Eye (tissue), 1 donor: ENCODE results near the gene EPS8L1.
"Not testable (repeated sequence)": the region's sequence is repeated elsewhere in the genome, so short reads cannot be mapped to it uniquely, and the experiment has no call there.

Experiments used
- DNase-seq: peaks from one replicate; pipeline ENCODE4 v3.0.0-alpha.2; 2015

EPS8L1 gene

DNA sequence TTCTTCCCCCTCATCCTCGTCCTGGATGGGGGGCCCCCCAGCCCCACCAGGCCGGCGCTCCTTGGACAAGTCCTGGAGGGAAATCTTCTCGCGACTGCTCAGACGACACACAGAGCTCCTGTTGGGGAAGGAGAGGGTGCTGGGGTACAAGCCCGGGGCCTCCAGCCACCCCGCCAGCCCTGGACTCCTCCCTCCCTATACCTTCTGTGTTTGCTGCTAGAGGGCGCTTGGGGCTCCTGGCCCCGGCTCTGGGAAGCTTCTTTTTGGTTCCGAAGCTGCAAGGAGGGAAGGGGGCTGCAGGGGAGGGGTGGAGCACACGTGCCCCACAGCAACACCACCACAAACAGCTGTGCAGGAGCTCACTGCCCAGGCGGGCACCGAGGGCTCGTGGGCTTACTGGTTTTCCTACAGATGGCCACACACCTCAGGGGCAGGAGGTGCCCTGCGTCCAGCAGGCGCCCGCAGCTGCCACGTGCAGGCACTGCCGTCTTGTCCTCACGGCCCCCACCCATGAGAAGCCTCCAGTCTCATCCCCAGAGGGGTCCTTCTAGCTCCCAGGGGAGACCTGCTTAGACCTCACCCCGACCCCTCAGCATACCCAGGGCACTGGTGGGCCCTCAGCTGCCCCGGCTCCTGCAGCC lies 20.5 kb downstream of the EPS8L1 start:
- no peak for DNase-seq

DNA sequence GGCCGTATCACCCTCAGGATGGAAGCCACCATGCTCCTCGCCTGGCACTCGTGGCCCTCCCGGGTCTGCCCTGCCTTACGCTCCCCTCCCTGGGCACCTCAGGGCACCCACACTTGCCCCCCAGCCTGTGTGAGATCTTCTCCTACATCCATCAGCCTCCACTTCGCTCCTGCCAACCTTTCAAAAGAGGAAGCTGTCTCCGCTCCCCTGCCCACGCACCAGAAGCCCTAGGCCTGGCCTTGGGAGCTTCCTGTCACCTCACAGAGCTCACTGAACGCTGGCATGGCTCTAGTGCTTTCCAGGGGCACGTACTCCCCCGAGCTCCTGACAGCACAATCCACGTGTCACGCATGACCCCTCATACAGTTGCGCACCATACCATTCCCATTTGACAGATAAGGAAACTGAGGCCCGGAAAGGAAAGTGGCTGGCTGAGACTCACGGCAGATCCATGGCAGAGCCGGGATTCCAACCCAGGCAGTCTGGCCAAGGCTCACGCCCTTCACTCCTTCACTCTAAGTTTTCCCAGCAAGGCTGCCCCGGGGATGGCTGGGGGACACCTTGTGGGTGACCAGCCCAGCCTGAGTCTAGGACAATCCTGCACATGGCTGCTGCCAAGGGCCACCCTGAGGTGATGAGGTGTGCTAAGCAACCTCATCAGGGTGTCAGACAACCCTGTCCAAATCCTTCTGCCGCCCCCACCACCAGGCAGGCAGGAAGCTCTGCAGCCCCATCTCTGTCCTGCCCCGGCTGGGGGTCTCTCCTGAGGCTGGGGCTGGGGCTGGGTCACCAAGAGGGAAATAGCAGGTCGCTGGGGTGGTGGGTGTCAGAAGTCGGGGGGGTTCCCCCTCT lies 22.4 kb downstream of the EPS8L1 start:
- DNase-seq: no peak

DNA sequence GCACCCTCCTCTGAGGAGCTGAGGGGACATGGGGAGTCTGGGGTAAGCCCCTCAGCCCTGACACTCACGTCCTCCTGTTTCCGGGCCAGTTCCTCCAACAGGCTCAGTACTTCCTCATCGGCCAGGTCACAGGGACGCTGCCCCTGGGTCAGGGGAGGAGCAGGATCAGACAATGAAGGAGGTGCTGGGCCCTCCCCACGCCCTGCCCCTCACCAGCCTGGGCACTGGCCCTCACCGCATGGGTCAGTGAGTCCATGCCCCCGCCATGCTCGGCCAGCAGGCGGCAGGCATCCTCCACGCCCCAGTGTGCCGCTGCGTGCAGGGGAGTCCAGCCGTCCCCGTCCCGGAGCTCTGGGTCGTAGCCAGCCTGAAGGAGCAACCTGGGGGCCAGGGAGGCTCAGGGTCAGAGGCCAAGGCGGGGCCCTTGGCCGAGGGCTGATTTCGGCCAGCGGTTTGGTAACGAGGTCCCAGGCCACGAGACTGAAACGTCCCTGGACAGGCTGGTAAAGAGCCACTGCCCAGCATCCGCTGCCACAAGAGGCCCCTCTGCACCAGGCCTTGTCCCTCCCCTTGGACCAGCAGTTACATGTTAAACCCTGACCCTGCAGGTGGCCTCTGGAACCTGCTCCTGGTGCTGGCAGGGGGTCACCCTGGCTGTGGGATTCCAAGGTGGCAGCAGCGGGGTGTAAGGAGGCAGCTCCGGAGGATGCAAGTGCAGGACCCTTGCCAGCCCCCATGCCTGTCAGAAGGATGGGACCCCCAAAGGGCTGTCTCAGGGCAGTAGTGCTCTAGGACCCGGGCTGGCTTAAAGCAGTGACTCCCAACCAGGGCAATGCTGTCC lies 23.3 kb downstream of the EPS8L1 start:
- no peak for DNase-seq

DNA sequence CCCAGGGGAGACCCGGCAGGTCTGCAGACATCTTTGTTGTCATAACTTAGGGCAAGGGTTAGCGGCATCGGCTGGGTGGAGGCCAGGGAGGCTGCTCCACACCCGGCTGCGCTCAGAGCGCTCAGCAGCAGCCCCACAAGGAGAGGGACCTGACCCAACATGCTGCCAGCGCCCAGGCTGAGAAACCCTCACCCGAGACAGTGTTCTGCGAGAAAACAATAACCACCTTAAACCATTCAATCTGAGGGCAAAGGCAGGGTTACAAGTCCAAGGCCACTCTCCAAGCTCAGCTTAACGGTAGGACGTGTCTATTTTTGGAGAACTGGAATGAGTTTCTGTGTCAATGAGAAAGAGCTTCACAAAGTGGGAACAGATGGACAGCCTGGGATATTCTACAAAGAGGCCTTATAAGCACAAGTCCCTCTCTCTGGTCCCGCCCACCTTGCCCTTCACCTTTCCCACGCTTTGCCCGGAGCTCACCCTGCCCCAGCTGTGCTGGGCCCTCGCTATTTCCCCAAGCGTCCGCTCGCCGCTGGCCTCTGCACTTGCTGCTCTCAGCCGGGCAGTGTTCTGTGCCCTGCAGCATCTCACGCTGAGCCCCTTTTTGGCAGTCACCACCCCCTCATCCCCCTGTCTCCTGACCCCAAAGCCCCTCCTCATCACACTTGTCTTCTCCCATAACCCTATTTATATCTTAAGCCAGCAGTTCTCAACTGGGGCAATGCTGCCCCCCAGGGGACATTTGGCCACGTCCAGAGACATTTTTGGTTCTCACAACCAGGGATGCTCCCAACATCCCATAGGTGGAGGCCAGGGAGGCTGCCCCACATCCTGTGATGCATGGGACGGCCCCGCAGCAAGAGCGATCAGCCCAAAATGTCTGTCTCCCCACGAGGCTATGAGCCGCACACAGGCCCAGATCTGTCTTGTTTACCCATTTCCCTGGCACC lies 24.2 kb downstream of the EPS8L1 start:
- peak; percentile 46 for DNase-seq

DNA sequence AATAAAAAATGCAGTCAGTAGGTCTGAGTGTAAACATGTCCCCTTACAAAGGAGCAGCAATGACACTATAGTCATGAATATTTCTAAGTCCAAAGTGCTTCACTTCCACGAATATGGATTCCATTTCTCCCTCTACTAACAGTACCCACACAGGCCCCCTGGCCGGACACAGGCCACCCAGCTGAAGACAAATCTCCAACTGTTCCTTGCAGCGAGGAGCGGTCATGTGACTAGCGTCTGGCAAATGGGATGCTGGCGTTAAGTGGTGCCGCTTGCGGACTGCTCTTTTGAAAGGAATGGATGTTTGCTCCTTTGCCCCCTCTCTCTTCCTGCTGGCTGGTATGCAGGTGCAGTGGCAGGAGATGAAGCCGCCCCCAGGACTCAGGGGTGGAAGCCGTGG lies 25.6 kb downstream of the EPS8L1 start:
- DNase-seq: no peak

DNA sequence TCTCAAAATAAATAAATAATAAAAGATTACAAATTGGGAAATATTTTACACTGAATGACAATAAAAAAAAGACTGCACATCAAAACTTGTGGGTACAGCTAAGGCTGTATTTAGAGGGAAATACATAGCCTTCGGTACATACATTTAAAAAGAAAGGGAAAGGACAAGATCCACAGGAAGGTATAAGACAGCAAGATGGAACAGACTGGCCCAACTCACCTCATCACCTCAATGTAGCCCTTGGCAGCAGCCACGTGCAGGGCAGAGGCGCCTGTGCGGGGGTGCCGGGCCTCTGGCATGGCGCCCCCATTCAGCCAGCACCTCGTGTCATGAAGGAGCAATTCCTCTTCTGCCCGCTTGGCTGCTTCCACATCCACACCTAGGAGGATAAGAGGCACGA lies 27.5 kb downstream of the EPS8L1 start:
- no peak for DNase-seq

DNA sequence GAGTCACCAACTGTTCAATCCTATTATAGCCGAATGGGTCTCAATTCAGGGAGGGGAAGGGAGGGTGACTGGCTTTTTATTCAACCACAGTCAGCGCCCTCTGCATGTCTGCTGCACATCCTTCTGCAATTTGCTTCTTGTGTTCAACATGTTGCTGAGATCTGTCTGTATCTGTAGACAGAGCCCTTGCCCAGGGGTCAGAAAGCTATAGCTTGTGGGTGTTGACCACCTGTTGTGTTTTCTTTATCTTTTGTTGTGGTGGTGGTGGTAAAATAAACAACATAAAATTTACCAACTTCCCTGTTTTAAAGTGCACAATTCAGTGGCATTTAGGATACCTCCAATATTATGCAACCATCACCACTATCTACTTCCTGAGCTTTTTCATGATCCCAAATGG lies 29.6 kb downstream of the EPS8L1 start:
- DNase-seq: no peak

DNA sequence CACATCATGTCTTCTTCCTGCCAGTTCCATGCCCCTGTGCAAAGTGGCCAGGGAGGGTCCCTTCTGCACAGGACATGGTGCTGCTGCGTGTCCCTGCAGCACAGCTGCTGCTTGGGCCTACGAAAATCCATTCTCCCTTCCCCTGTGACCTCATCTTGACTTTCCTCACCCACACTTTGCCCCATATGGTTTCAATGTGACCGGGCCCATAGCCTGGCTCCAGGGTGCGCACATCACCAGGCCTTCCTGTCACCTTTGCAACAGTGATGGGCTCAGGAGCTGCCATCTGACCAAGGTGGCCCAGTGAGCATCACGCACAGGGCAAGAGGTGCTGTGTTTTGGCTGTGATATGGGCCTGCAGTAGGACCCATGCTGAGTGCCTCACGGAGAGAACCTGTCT lies 30.9 kb downstream of the EPS8L1 start:
- DNase-seq: no peak

DNA sequence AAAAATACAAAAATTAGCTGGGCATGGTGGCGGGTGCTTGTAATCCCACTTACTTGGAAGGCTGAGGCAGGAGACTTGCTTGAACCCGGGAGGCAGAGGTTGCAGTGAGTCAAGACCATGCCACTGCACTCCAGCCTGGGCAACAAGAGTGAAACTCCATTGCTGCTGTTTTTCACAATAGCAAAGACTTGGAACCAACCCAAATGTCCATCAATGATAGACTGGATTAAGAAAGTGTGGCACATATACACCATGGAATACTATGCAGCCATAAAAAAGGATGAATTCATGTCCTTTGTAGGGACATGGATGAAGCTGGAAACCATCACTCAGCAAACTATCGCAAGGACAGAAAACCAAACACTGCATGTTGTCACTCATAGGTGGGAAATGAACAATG lies 31.6 kb downstream of the EPS8L1 start:
- DNase-seq: not testable (repeated sequence)

DNA sequence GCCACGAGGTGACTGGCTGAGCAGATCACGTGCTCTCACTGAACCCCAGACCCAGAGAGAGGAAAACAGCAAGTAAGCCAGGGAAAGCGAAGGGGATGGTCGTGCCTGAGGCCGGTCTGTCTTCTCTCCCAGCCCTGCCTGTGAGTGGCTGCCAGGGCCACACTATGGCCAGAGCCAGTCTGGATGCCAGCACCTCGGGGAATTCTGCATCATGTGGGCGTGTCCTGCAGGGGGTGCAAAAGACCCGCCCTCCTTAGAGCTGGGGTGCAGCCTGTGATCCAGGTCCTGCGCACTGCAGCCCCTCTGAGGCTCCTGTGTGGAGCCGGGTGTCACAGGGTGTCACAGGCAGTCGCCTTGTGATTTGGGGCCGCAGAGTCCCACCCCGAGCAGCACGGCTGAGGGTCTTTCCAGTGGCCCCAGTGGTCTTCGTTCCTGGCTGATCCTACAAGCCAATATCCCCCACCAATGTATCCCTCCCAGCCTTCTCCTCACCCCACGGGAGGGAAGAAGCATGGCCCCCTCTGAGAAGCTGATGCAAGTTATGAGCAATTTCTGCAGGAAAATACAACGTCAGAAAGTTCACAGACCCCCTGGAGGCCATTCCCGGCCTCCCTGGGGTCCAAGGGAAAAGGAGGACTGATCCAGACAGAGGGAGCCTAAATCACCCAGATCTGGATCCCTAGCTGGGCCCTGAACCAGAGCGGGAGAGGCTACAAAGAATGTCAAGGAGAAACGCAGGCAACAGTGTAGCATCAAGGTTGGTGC lies 34.0 kb downstream of the EPS8L1 start:
- no peak for DNase-seq

DNA sequence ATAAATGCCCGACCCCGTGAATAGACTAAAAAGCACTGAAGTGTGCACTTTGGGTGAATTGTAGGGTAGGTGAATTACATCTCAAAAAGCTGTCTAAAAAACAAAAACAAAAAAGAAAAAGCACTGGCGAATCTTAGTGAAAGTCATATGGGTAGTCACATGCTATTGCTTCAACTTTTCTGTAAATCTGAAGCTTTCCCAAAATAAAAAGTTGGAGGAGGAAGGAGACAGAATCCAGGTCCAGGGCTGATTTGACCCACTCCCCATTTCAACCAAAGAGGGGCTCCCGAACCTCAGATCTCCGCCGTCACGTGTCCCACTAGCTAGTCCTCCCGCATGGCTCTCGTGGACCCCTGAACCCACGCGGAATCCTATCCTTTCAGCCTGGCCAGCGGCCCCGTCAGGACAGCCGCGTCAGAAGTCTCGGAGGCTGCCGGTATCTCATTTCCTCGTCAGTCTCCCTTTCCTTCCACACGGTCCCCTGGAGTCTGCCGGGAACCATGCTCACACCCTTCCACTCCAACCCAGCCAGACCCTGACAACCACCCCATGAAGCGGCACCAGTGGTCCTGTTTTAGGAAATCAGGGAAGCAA lies 35.7 kb downstream of the EPS8L1 start:
- DNase-seq: no peak

DNA sequence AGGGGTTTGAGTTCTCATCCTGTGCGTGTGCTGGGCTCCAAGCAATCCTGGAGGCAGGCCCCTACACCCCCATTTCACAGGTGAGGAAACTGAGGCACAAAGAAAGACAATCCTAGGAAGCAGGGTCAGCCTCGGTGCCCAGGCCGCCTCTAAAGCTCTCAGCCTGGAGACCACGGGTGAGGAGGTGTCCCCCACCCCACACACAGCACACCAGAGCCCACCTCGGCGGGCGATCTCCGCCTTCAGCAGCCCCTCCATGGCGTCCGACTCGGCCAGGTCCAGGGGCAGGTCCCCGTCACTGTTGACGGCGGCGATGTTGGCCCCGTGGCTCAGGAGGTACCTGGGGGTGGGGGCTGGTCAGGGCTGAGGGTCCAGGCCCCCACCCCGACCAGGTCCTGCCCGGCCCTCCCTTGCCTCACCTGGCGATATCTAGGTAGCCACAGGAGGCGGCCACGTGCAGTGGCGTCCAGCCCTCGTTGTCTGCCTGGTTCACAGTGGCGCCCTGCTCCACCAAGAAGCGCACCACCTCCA lies 36.6 kb downstream of the EPS8L1 start:
- no peak for DNase-seq

DNA sequence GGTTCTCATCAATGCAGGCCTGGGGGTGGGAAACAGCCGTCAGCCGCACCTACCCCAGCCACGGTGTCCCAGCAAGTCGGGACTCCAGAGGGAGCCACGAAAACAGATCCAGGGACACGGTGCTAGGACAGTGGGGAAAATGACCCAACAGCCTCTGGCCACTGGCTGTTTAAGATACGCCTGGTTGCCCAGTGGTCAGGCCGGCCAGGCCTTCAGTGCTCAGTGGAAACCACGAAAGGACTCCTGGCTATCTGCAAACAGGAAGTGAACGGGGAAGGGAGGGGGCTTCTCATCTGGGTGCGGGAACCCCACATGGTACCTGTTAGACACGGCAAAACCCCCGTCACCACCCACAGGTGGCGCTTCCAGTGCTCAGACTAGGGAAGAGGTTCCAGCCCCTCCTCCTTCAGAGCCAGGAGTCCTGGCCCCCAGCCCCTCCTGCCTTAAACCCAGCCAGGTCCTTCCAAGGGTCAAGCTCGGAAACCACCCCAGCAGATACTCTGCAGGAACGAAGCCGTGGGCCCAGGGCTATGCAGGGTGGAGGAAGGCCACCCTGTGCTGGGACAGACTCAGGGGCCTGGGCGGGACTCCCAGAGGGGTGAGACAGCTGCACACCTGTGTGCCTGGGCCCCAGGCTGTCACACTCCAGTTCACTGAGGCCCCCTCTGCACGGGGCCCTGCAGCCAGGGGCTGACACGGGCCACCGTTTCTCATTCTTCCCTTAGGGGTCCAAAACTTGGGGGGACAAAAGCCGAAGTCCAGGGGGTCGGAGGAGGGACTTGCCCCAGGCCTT lies 37.3 kb downstream of the EPS8L1 start:
- DNase-seq: no peak

DNA sequence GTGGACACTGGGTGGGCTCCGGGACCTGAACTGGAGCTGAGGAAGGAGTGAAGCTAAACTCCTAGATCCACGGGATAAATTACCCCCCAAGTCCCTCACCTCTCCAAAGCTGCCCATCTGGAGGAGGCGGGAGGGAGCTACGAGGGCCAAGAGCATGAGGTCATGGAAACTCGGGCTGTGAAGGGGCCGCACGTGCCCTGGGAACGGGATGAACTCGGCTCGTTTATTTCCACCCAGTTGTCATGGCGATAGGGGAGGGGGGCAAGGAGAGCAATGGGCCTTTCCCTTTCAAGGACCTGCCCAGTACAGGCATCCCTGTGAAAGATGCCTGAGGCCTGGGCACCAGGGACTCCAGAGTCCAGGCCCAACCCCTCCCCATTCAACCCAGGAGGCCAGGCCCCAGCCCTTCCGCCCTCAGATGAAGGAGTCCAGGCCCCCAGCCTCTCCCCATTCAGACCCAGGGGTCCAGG lies 37.9 kb downstream of the EPS8L1 start:
- DNase-seq: peak; percentile 96

DNA sequence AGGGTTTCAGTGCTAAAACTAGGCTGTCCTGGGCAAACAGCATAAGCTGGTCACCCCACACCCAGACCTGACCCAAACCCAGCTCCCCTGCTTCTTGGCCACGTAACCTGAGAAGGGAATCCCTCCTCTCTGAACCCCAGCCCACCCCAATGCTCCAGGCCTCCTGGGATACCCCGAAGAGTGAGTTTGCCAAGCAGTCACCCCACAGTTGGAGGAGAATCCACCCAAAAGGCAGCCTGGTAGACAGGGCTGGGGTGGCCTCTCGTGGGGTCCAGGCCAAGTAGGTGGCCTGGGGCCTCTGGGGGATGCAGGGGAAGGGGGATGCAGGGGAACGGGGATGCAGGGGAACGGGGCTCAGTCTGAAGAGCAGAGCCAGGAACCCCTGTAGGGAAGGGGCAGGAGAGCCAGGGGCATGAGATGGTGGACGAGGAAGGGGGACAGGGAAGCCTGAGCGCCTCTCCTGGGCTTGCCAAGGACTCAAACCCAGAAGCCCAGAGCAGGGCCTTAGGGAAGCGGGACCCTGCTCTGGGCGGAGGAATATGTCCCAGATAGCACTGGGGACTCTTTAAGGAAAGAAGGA lies 39.0 kb downstream of the EPS8L1 start:
- DNase-seq: no peak

DNA sequence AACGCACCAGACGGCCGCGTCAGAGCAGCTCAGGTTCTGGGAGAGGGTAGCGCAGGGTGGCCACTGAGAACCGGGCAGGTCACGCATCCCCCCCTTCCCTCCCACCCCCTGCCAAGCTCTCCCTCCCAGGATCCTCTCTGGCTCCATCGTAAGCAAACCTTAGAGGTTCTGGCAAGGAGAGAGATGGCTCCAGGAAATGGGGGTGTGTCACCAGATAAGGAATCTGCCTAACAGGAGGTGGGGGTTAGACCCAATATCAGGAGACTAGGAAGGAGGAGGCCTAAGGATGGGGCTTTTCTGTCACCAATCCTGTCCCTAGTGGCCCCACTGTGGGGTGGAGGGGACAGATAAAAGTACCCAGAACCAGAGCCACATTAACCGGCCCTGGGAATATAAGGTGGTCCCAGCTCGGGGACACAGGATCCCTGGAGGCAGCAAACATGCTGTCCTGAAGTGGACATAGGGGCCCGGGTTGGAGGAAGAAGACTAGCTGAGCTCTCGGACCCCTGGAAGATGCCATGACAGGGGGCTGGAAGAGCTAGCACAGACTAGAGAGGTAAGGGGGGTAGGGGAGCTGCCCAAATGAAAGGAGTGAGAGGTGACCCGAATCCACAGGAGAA lies 39.9 kb downstream of the EPS8L1 start:
- no peak for DNase-seq

DNA sequence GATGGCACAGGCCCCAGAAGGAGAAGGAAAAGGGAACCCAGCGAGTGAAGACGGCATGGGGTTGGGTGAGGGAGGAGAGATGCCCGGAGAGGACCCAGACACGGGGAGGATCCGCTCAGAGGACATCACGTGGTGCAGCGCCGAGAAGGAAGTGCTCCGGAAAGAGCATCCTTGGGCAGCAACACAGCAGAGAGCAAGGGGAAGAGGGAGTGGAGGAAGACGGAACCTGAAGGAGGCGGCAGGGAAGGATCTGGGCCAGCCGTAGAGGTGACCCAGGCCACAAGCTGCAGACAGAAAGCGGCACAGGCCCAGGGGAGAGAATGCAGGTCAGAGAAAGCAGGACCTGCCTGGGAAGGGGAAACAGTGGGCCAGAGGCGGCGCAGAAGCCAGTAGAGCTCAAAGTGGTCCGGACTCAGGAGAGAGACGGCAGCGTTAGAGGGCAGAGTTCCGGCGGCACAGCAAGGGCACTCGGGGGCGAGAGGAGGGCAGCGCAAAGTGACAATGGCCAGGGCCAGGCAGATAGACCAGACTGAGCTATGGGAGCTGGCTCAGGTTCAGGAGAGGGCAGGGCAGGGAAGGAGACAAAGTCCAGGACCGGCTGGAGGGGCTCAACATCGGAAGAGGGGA lies 40.7 kb downstream of the EPS8L1 start:
- peak; percentile 52 for DNase-seq

DNA sequence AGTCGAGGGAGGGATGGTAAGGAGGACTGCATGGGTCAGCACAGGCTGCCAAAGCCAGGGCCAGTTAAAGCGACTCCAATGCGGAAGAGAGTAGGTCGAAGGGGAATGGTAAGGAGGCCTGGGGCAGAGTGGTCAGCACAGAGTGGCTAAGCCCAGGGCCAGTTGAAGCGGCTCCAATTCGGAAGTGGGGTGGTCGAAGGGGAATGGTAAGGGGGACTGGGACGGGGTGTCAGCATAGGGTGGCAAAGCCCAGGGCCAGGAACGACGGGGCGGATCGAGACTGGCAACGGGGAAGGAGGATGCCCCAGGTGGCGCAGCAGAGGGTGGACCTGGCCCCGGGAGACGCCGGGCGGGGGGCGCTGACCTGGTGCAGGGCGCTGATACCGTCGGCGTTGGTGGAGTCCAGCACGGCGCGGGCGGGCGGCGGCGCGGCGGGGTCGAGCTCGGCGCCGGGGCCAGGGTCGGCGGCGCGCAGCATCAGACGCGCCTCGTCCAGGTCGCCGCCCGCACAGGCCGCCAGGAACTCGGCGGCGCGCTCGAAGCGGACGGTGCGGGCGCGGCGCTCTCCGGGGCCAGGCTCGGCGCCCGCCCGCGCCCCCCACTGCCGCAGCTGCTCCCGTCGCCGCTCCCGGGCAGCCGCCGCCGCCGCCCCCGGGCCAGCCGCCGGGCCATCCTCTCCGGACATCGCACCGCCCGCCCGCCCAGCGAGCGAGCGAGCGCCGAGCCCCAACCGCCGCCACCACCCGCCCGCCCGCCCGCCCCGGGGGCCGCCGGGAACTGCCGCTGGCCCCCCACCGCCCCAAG lies 41.4 kb downstream of the EPS8L1 start, which contains the start of gene PPP1R12C:
PPP1R12C (minus strand) TSS at position 779 of the 804 bp plus-strand sequence; CDS start at position 685, 94 bp downstream.
- DNase-seq: no peak
